DMS153 treated with DMSO at 0.1 percent for 48 hours (cell line): ENCODE results near the gene WDR47.
"Not testable (repeated sequence)": the region's sequence is repeated elsewhere in the genome, so short reads cannot be mapped to it uniquely, and the experiment has no call there.

Experiments used
- DNase-seq: peaks from one replicate; lab custom pipeline; 2025; ENCODE audit not compliant: unreplicated experiment; lab: John Stamatoyannopoulos, UW

WDR47 gene

GRCh38 chr1:109052145-109052544 is 10.2 kb upstream of the WDR47 start:
- not testable (repeated sequence) for DNase-seq

GRCh38 chr1:109050228-109050995 is 8.5 kb upstream of the WDR47 start:
- no peak for DNase-seq

GRCh38 chr1:109048335-109048734 is 6.4 kb upstream of the WDR47 start:
- no peak for DNase-seq

- no peak for DNase-seq
These were observed 5.4 kb upstream of the WDR47 start for GRCh38 chr1:109047339-109047738.

- DNase-seq, result no peak
These were observed 4.8 kb upstream of the WDR47 start for GRCh38 chr1:109046671-109047070.

GRCh38 chr1:109045595-109045994 is 3.7 kb upstream of the WDR47 start:
- no peak for DNase-seq

GRCh38 chr1:109040989-109041620 is 797 bp downstream of the WDR47 start:
- DNase-seq, result no peak

- no peak for DNase-seq
These were observed 1.3 kb downstream of the WDR47 start for GRCh38 chr1:109040627-109040988.

- no peak for DNase-seq
These were observed 7.5 kb downstream of the WDR47 start for GRCh38 chr1:109034382-109034781.

GRCh38 chr1:109029493-109029892 is 12.4 kb downstream of the WDR47 start:
- DNase-seq, result not testable (repeated sequence)

- no peak for DNase-seq
These were observed 14.1 kb downstream of the WDR47 start for GRCh38 chr1:109027841-109028240.

- no peak for DNase-seq
These were observed 16.2 kb downstream of the WDR47 start for GRCh38 chr1:109025694-109026093.

- no peak for DNase-seq
These were observed 17.3 kb downstream of the WDR47 start for GRCh38 chr1:109024646-109025045.

- DNase-seq, result no peak
These were observed 21.1 kb downstream of the WDR47 start for GRCh38 chr1:109020693-109021257.

- not testable (repeated sequence) for DNase-seq
These were observed 24.2 kb downstream of the WDR47 start for GRCh38 chr1:109017719-109018118.

- no peak for DNase-seq
These were observed 24.8 kb downstream of the WDR47 start for GRCh38 chr1:109017134-109017533.

GRCh38 chr1:109011335-109011734 is 30.6 kb downstream of the WDR47 start:
- no peak for DNase-seq

GRCh38 chr1:108996622-108997021 is 45.3 kb downstream of the WDR47 start:
- DNase-seq, result not testable (repeated sequence)

GRCh38 chr1:108983114-108983513 is 58.8 kb downstream of the WDR47 start:
- no peak for DNase-seq

- DNase-seq, result no peak
These were observed 65.2 kb downstream of the WDR47 start for GRCh38 chr1:108976658-108977057.

GRCh38 chr1:108972951-108973350 is 69.0 kb downstream of the WDR47 start:
- no peak for DNase-seq

- no peak for DNase-seq
These were observed 72.6 kb downstream of the WDR47 start for GRCh38 chr1:108969346-108969745.
